GM12878 (cell line): Measurements from ENCODE around the gene BICRA. TPM values are rescaled to one million over a fixed set of nuclear protein-coding genes. Genes with fewer than 3 reads are reported as not detected.
A peak's percentile ranks its signal among the peaks of the same experiment; 100 is the strongest.

ENCODE experiments used
- ATF2 ChIP-seq: IDR thresholded peaks from 2 replicates; pipeline ENCODE4 v1.6.1; 2012; ENCODE audit warnings: low read length, inconsistent platforms
- BACH1 ChIP-seq: fragments of 450-650 bp; IDR thresholded peaks from 2 replicates; pipeline ENCODE4 v1.6.1; 2017; ENCODE audit warnings: mild to moderate bottlenecking, borderline replicate concordance
- DPF2 ChIP-seq: fragments of 450-650 bp; IDR thresholded peaks from 2 replicates; pipeline ENCODE4 v1.6.1; 2017; ENCODE audit warnings: mild to moderate bottlenecking
- HDGF ChIP-seq: fragments of 450-650 bp; IDR thresholded peaks from 2 replicates; pipeline ENCODE4 v1.6.1; 2016; ENCODE audit warnings: antibody characterized with exemption
- KDM1A ChIP-seq: fragments of 200-600 bp; sonication (generic); IDR thresholded peaks from 2 replicates; pipeline ENCODE4 v1.6.1; 2016; ENCODE audit warnings: borderline replicate concordance
- MEF2B ChIP-seq: fragments of 450-650 bp; IDR thresholded peaks from 2 replicates; pipeline ENCODE4 v1.6.1; 2018; ENCODE audit warnings: mild to moderate bottlenecking, moderate library complexity; ENCODE audit not compliant: partially characterized antibody, poor library complexity, severe bottlenecking
- MLLT1 ChIP-seq: fragments of 450-650 bp; IDR thresholded peaks from 2 replicates; pipeline ENCODE4 v1.6.1; 2016; ENCODE audit warnings: mild to moderate bottlenecking
- MTA3 ChIP-seq: IDR thresholded peaks from 2 replicates; pipeline ENCODE4 v1.6.1; 2012; ENCODE audit warnings: low read length, inconsistent platforms, borderline replicate concordance
- NR2C1 ChIP-seq: fragments of 450-650 bp; IDR thresholded peaks from 2 replicates; pipeline ENCODE4 v1.6.1; 2017; ENCODE audit warnings: antibody characterized with exemption, mild to moderate bottlenecking, moderate library complexity
- PML ChIP-seq: IDR thresholded peaks from 2 replicates; pipeline ENCODE4 v1.6.1; 2012; ENCODE audit warnings: low read length, inconsistent platforms
- POLR2AphosphoS2 ChIP-seq: IDR thresholded peaks from 2 replicates; pipeline ENCODE4 v1.6.1; 2011; ENCODE audit warnings: low read depth, mild to moderate bottlenecking, low read length, improper control_type of control experiment, moderate library complexity
- RB1 ChIP-seq: fragments of 450-650 bp; formaldehyde crosslinking; IDR thresholded peaks from 2 replicates; pipeline ENCODE4 v1.6.1; 2017; ENCODE audit warnings: mild to moderate bottlenecking, borderline replicate concordance
- RELA ChIP-seq: fragments of 450-650 bp; IDR thresholded peaks from 2 replicates; pipeline ENCODE4 v1.8.0; 2014; ENCODE audit warnings: borderline replicate concordance; ENCODE audit not compliant: partially characterized antibody
- RELB ChIP-seq: fragments of 450-650 bp; IDR thresholded peaks from 2 replicates; pipeline ENCODE4 v1.6.1; 2017; ENCODE audit warnings: low read depth, mild to moderate bottlenecking, moderate library complexity
- SPI1 ChIP-seq: IDR thresholded peaks from 2 replicates; pipeline ENCODE4 v1.6.1; 2011; ENCODE audit warnings: low read depth, mild to moderate bottlenecking, low read length, moderate library complexity, borderline replicate concordance; ENCODE audit not compliant: insufficient read depth
- SRF ChIP-seq, 2 experiments: IDR thresholded peaks; 2 replicates each; pipeline ENCODE4 v1.6.1; 2011; ENCODE audit warnings: low read depth in 2 of 2, low read length in 2 of 2, mild to moderate bottlenecking in 1 of 2, moderate library complexity in 1 of 2
- YBX1 ChIP-seq: fragments of 450-650 bp; IDR thresholded peaks from 2 replicates; pipeline ENCODE4 v1.6.1; 2016; ENCODE audit warnings: antibody characterized with exemption
- ZBTB11 ChIP-seq: fragments of 450-650 bp; formaldehyde crosslinking; IDR thresholded peaks from 2 replicates; pipeline ENCODE4 v1.5.0; 2022; ENCODE audit warnings: mild to moderate bottlenecking, missing genetic modification characterization
- ZNF217 ChIP-seq: fragments of 450-650 bp; IDR thresholded peaks from 2 replicates; pipeline ENCODE4 v1.6.1; 2017; ENCODE audit warnings: antibody characterized with exemption, mild to moderate bottlenecking
- polyA plus RNA-seq, 11 experiments: library from polyadenylated mRNA; depleted of rRNA in 4 of 11; unstranded in 6 of 11; stranded (reverse) in 5 of 11; fragments of >200 nt; fragmentation: Nextera tagmentation in 4 of 11; fragmentation: Illumina TruSeq in 1 of 11; extraction: Ambion mirVana in 4 of 11; extraction: Trizol in 1 of 11; gene quantifications; 1 replicate in 1 of 11; 2 replicates in 10 of 11; pipeline versions ENCODE4 v1.2.1 to v1.2.3, GENCODE V29; 2011 to 2016; ENCODE audit warnings: inconsistent platforms in 2 of 11, missing spikeins in 2 of 11, low read depth in 1 of 11
- total RNA-seq, 4 experiments: library from RNA; depleted of rRNA in 3 of 4; stranded (reverse); fragments of >200 nt in 3 of 4; fragmentation: Illumina TruSeq in 1 of 4; extraction: Trizol in 1 of 4; gene quantifications; 2 replicates each; pipeline versions ENCODE4 v1.2.1 to v1.2.3, GENCODE V29; 2013 to 2021
- TF ChIP-seq, protein P1 (sequence below): fragments of 450-650 bp; IDR thresholded peaks from 2 replicates; pipeline ENCODE4 v1.6.1; 2017; ENCODE audit warnings: mild to moderate bottlenecking

The BICRA gene
- total and polyA plus RNA-seq, 10 of the 15 experiments (the other 5 are each of a cell fraction or from before 2014, with no cell fraction given), result 0.11 to 15.3 (median 1.3) TPM

GRCh38 chr19:47745010-47745901 is 136.3 kb downstream of the BICRA start, which contains the start of gene NOP53 (continued):
- TF ChIP-seq ATF2 (no peak), NR2C1 (peak; percentile 92), RB1 (0 out of 2 replicates have a peak, but pooled peaks have one; percentile 59), MLLT1 (peak; percentile 16), PML (peak; percentile 95), SPI1 (no peak), MTA3 (no peak), ZNF217 (no peak), RELA (peak; percentile 87), RELB (peak; percentile 94), ZBTB11 (CRISPR knock-in tag) (no peak), DPF2 (no peak), BACH1 (no peak; the same call in 1 of the 2 replicates), SRF (IDR thresholded peaks at IDR 0.05; ENCODE audit: low read depth in 2 of 2, low read length in 2 of 2) (no peak), POLR2AphosphoS2 (peak; percentile 89), HDGF (0 out of 2 replicates have a peak, but pooled peaks have one; percentile 27), MEF2B (peak; percentile 7), YBX1 (no peak), KDM1A (no peak)
- TF ChIP-seq, protein P1, sequence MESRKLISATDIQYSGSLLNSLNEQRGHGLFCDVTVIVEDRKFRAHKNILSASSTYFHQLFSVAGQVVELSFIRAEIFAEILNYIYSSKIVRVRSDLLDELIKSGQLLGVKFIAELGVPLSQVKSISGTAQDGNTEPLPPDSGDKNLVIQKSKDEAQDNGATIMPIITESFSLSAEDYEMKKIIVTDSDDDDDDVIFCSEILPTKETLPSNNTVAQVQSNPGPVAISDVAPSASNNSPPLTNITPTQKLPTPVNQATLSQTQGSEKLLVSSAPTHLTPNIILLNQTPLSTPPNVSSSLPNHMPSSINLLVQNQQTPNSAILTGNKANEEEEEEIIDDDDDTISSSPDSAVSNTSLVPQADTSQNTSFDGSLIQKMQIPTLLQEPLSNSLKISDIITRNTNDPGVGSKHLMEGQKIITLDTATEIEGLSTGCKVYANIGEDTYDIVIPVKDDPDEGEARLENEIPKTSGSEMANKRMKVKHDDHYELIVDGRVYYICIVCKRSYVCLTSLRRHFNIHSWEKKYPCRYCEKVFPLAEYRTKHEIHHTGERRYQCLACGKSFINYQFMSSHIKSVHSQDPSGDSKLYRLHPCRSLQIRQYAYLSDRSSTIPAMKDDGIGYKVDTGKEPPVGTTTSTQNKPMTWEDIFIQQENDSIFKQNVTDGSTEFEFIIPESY, result no peak
